RWPE1 (cell line): ENCODE results near the gene SULT1A2.
"Not testable (repeated sequence)": the region's sequence is repeated elsewhere in the genome, so short reads cannot be mapped to it uniquely, and the experiment has no call there.

ENCODE experiments used
- CTCF ChIA-PET: fragments of 350-600 bp; sonication (Branson Sonifier 250); formaldehyde crosslinking; extraction: SDS; loops from one replicate; lab custom pipeline; 2021; lab: Yijun Ruan, JAX
- POLR2A ChIA-PET: fragments of 400-600 bp; formaldehyde crosslinking; extraction: SDS; loops from one replicate; lab custom pipeline; 2020; ENCODE audit warnings: antibody characterized with exemption; ENCODE audit not compliant: low non-redundant PET; lab: Yijun Ruan, JAX
- DNase-seq: peaks from one replicate; pipeline ENCODE4 v3.0.0; 2012; ENCODE audit warnings: low spot score
- H3K27ac ChIP-seq: fragments of 450-650 bp; 2 replicates; pipeline ENCODE4 v1.5.1; 2017
- TF ChIP-seq, protein P1 (sequence below): fragments of 450-650 bp; conservative IDR thresholded peaks from 2 replicates; pipeline ENCODE4 v1.5.1; 2017; ENCODE audit warnings: low read depth, mild to moderate bottlenecking

Gene SULT1A2

GRCh38 chr16:28597692-28598261 is 927 bp upstream of the SULT1A2 start:
- no peak for DNase-seq

DNA sequence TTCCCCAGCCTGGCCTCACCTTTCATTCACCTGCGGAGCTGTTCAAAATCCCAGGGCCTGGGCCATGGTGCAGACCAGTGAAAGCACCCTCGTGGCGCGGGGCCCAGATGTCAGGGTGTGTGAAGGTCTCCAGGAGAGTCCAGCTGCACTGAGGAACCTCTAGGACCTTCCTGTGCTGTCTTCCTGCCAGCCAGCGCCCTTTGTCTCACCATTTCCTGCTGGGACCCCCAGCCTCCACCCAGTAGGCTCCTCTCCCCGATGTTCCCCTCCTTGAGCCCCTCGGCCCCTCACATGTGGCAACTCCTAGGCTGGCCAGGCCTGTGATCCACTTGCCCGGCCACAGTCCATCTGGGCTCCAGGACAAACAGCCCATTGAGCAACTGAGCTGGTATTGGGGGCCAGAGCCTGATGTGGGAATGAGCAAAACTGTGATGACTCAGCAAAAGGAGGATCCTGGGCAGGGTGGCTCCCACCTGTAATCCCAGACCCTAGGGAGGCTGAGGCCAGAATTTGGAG is 677 bp downstream of the SULT1A2 start:
- POLR2A ChIA-PET, result no interaction called here
- TF ChIP-seq, protein P1, sequence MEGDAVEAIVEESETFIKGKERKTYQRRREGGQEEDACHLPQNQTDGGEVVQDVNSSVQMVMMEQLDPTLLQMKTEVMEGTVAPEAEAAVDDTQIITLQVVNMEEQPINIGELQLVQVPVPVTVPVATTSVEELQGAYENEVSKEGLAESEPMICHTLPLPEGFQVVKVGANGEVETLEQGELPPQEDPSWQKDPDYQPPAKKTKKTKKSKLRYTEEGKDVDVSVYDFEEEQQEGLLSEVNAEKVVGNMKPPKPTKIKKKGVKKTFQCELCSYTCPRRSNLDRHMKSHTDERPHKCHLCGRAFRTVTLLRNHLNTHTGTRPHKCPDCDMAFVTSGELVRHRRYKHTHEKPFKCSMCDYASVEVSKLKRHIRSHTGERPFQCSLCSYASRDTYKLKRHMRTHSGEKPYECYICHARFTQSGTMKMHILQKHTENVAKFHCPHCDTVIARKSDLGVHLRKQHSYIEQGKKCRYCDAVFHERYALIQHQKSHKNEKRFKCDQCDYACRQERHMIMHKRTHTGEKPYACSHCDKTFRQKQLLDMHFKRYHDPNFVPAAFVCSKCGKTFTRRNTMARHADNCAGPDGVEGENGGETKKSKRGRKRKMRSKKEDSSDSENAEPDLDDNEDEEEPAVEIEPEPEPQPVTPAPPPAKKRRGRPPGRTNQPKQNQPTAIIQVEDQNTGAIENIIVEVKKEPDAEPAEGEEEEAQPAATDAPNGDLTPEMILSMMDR, result no peak
- no peak for DNase-seq
- CTCF ChIA-PET, result no interaction called here
- H3K27ac ChIP-seq, result no peak overlapping the region; the same call in 1 of the 2 replicates

More at GRCh38 chr16:28597692-28598261, 927 bp upstream of the SULT1A2 start:
- TF ChIP-seq, protein P1, result no peak
- POLR2A ChIA-PET, result interaction anchor here (1.4 kb wide), 1 partner anchor 13 kb away, joined by 6 read pairs; no protein-coding TSS in a partner anchor
- no peak overlapping the region for H3K27ac ChIP-seq
- CTCF ChIA-PET, result no interaction called here

- POLR2A ChIA-PET, DNase-seq, CTCF ChIA-PET, H3K27ac ChIP-seq: not testable (repeated sequence)
Measured at GRCh38 chr16:28595451-28595850, 1.4 kb downstream of the SULT1A2 start.

GRCh38 chr16:28592979-28593553 is 3.8 kb downstream of the SULT1A2 start:
- H3K27ac ChIP-seq, result no peak overlapping the region
- TF ChIP-seq, protein P1, result no peak
- POLR2A ChIA-PET, result no interaction called here
- no peak for DNase-seq
- CTCF ChIA-PET, result interaction anchor here (0.7 kb wide), 1 partner anchor 80 kb away, joined by 3 read pairs; no protein-coding TSS in a partner anchor

DNA sequence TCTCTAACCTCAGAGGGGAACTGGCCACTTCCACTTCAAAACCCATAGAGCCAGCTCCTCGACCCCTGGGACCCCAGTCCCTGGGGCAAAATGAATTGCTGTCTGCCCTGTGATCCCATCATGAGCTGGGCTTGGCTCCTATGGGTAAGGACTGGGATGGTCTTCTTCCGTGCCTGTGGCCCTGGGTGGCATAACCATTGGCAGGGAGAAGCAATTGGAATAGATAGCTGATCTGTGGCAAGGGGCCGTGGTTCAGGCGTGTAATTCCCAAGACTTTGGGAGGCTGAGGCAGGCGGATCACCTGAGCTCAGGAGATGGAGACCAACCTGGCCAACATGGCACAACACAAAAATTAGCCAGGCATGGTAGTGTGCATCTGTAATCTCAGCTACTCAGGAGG is 4.3 kb downstream of the SULT1A2 start:
- ChIA-PET POLR2A (no interaction called here), CTCF (no interaction called here)
- no peak overlapping the region for H3K27ac ChIP-seq
- no peak for DNase-seq
- TF ChIP-seq, protein P1, result no peak

DNA sequence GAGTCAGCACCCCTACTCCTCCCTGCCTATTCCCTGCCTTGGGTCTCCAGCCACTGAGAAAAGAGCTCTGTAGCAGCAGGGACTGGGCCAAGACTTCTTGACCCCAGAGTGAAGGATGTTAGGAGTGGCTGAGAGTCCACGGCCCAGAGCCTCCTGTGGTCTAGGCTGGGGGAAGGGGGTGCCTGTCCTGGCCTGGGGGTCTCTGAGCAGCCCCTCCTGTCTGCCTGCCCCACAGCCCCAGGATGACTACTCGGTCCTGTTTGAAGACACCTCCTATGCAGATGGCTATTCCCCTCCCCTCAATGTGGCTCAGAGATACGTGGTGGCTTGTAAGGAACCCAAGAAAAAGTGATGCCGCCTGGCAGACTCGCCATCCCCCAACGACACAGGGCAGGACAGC is 5.5 kb downstream of the SULT1A2 start:
- POLR2A ChIA-PET, result no interaction called here
- no peak overlapping the region for H3K27ac ChIP-seq
- CTCF ChIA-PET, result interaction anchor here (0.6 kb wide), 1 partner anchor 19 kb away, joined by 3 read pairs; no protein-coding TSS in a partner anchor
- TF ChIP-seq, protein P1, result no peak
- no peak for DNase-seq
